HepG2 (cell line): Measurements from ENCODE around the gene GUK1. TPM values are rescaled to one million over a fixed set of nuclear protein-coding genes. Genes with fewer than 3 reads are reported as not detected.
A peak's percentile ranks its signal among the peaks of the same experiment; 100 is the strongest.

Experiments
- ARID5B ChIP-seq: IDR thresholded peaks from 2 replicates; pipeline ENCODE4 v1.4.0; 2020; ENCODE audit warnings: mild to moderate bottlenecking, missing genetic modification reagents
- CCDC6 ChIP-seq: sonication (generic); formaldehyde crosslinking; IDR thresholded peaks from 2 replicates; pipeline ENCODE4 v1.8.1; 2022; ENCODE audit warnings: mild to moderate bottlenecking, missing genetic modification reagents, moderate library complexity
- DDIT3 ChIP-seq: sonication (generic); formaldehyde crosslinking; IDR thresholded peaks from 2 replicates; pipeline ENCODE4 v1.4.0; 2020; ENCODE audit warnings: mild to moderate bottlenecking, missing genetic modification reagents
- DR1 ChIP-seq: sonication (generic); formaldehyde crosslinking; IDR thresholded peaks from 2 replicates; pipeline ENCODE4 v1.8.0; 2021; ENCODE audit warnings: mild to moderate bottlenecking, missing genetic modification reagents, inconsistent platforms
- KDM2A ChIP-seq: sonication (generic); formaldehyde crosslinking; IDR thresholded peaks from 2 replicates; pipeline ENCODE4 v1.4.0; 2020; ENCODE audit warnings: low read depth, missing genetic modification reagents, borderline replicate concordance
- MAF1 ChIP-seq: sonication (generic); formaldehyde crosslinking; IDR thresholded peaks from 2 replicates; pipeline ENCODE4 v1.5.0; 2020; ENCODE audit warnings: missing genetic modification reagents, borderline replicate concordance
- MED8 ChIP-seq: sonication (generic); formaldehyde crosslinking; IDR thresholded peaks from 2 replicates; pipeline ENCODE4 v1.8.1; 2023; ENCODE audit warnings: mild to moderate bottlenecking, missing genetic modification reagents; ENCODE audit not compliant: insufficient replicate concordance
- PBX2 ChIP-seq: IDR thresholded peaks from 2 replicates; pipeline ENCODE4 v1.6.1; 2016; ENCODE audit warnings: control low read depth
- SNAPC2 ChIP-seq: sonication (generic); formaldehyde crosslinking; IDR thresholded peaks from 2 replicates; pipeline ENCODE4 v1.8.1; 2022; ENCODE audit warnings: mild to moderate bottlenecking, missing genetic modification reagents
- SNAPC5 ChIP-seq: sonication (generic); formaldehyde crosslinking; IDR thresholded peaks from 2 replicates; pipeline ENCODE4 v1.8.1; 2023; ENCODE audit warnings: mild to moderate bottlenecking, missing genetic modification reagents, borderline replicate concordance
- SYNCRIP ChIP-seq: fragments of 200-400 bp; formaldehyde crosslinking; IDR thresholded peaks from 2 replicates; pipeline ENCODE4 v1.6.1; 2018; ENCODE audit warnings: mild to moderate bottlenecking, low read depth, low read length; ENCODE audit not compliant: insufficient read depth
- TGIF2 ChIP-seq: IDR thresholded peaks from 2 replicates; pipeline ENCODE4 v1.6.1; 2016; ENCODE audit warnings: control low read depth, missing compliant biosample characterization
- ZEB1 ChIP-seq: IDR thresholded peaks from 2 replicates; pipeline ENCODE4 v1.6.1; 2012; ENCODE audit warnings: mild to moderate bottlenecking, low read depth, inconsistent platforms; ENCODE audit not compliant: insufficient replicate concordance
- ZNF530 ChIP-seq: sonication (generic); formaldehyde crosslinking; IDR thresholded peaks from 2 replicates; pipeline ENCODE4 v1.5.0; 2020; ENCODE audit warnings: low read depth, mild to moderate bottlenecking, missing genetic modification reagents
- ZNF614 ChIP-seq: IDR thresholded peaks from 2 replicates; pipeline ENCODE4 v1.6.1; 2018; ENCODE audit warnings: missing biosample characterization, missing genetic modification reagents, inconsistent platforms, borderline replicate concordance
- ZNF776 ChIP-seq: sonication (generic); formaldehyde crosslinking; IDR thresholded peaks from 2 replicates; pipeline ENCODE4 v1.4.0; 2020; ENCODE audit warnings: mild to moderate bottlenecking, missing genetic modification reagents
- polyA plus RNA-seq, 8 experiments: library from polyadenylated mRNA; depleted of rRNA in 3 of 8; stranded (reverse) in 7 of 8; unstranded in 1 of 8; fragments of >200 nt; fragmentation: Illumina TruSeq in 4 of 8; extraction: Trizol in 4 of 8; gene quantifications; 2 replicates each; pipeline versions ENCODE4 v1.2.1 to v1.2.3, GENCODE V29; 2011 to 2016; ENCODE audit warnings: low read depth in 4 of 8, missing spikeins in 1 of 8, mixed read lengths in 1 of 8; ENCODE audit not compliant: insufficient read depth in 1 of 8
- total RNA-seq, 5 experiments: library from RNA; depleted of rRNA; stranded (reverse); fragments of >200 nt; fragmentation: Illumina TruSeq; extraction: Trizol; gene quantifications; 2 replicates each; pipeline ENCODE4 v1.2.3, GENCODE V29; 2016; ENCODE audit warnings: low read depth in 1 of 5
- TF ChIP-seq, protein P1 (sequence below): sonication (generic); formaldehyde crosslinking; IDR thresholded peaks from 2 replicates; pipeline ENCODE4 v1.5.0; 2020; ENCODE audit warnings: missing genetic modification reagents
- TF ChIP-seq, protein P2 (sequence below): sonication (generic); formaldehyde crosslinking; IDR thresholded peaks from 2 replicates; pipeline ENCODE4 v1.8.0; 2023; ENCODE audit warnings: mild to moderate bottlenecking, missing genetic modification reagents

Gene GUK1
- total and polyA plus RNA-seq, 2 of the 13 experiments (the other 11 are each of a cell fraction or from before 2014, with no cell fraction given) = 116 to 154 TPM

DNA sequence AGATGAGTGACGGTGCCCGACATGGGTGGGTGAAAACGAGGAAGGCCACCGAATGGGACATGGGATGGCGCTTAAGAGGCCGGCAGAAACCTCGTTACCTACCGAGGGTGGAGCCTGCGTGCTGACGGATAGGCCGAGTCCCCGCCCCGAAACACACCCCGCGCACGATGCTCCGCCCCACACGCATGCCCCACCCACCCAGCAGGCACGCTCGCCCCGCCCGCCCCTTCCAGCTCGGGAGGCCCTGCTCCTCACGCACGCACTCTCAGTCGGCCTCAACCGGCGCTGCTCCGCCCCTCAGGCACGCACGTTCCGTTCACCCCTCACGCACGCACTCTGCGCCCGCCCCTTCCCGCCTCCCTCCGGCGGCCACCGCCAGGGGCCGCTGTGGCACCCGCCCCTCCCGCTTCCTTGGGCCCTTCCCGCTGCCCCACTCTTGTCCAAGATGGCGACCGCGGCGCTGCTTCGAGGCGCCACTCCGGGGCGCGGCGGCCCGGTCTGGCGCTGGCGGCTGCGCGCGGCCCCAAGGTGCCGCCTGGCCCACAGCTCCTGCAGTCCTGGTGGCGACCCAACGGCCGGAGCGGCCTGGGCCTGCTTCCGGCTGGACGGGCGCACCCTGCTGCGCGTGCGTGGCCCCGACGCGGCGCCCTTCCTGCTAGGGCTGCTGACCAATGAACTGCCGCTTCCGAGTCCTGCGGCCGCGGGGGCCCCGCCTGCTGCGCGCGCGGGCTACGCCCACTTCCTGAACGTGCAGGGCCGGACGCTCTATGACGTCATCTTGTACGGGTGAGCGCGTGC, 25.5 kb downstream of the GUK1 start, which contains the start of gene IBA57 (continued):
- TF ChIP-seq CCDC6 (CRISPR knock-in tag) (peak; percentile 97), ARID5B (CRISPR knock-in tag) (no peak), ZNF614 (CRISPR knock-in tag) (no peak; the same call in 1 of the 2 replicates), ZNF530 (CRISPR knock-in tag) (no peak), TGIF2 (no peak), MAF1 (no peak), SNAPC5 (CRISPR knock-in tag) (no peak), KDM2A (peak; percentile 90; the same call in 1 of the 2 replicates), MED8 (CRISPR knock-in tag) (no peak), ZNF776 (CRISPR knock-in tag) (peak; percentile 57; the same call in 1 of the 2 replicates), SNAPC2 (CRISPR knock-in tag) (no peak), DR1 (CRISPR knock-in tag) (no peak; the same call in 1 of the 2 replicates), ZEB1 (no peak), PBX2 (CRISPR knock-in tag) (no peak), DDIT3 (no peak), SYNCRIP (no peak)
- TF ChIP-seq, protein P1, sequence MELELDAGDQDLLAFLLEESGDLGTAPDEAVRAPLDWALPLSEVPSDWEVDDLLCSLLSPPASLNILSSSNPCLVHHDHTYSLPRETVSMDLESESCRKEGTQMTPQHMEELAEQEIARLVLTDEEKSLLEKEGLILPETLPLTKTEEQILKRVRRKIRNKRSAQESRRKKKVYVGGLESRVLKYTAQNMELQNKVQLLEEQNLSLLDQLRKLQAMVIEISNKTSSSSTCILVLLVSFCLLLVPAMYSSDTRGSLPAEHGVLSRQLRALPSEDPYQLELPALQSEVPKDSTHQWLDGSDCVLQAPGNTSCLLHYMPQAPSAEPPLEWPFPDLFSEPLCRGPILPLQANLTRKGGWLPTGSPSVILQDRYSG (CRISPR knock-in tag) = 0 out of 2 replicates have a peak, but pooled peaks have one; percentile 27
- TF ChIP-seq, protein P2, sequence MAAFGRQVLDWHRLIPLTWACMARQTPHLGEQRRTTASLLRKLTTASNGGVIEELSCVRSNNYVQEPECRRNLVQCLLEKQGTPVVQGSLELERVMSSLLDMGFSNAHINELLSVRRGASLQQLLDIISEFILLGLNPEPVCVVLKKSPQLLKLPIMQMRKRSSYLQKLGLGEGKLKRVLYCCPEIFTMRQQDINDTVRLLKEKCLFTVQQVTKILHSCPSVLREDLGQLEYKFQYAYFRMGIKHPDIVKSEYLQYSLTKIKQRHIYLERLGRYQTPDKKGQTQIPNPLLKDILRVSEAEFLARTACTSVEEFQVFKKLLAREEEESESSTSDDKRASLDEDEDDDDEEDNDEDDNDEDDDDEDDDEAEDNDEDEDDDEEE (CRISPR knock-in tag) = no peak
